B cell (primary cell): ENCODE measurements around the gene ZBED1.

ENCODE experiments used
- EZH2 ChIP-seq: IDR thresholded peaks from 2 replicates; pipeline ENCODE4 v1.6.1; 2012; ENCODE audit warnings: borderline replicate concordance, low read depth, mild to moderate bottlenecking, moderate library complexity, low read length; ENCODE audit not compliant: insufficient read depth, poor library complexity, severe bottlenecking
- TF ChIP-seq, protein P1 (sequence below): fragments of 200-600 bp; IDR thresholded peaks from one replicate; pipeline ENCODE4 v1.8.0; 2022; ENCODE audit warnings: antibody characterized with exemption, mild to moderate bottlenecking

DNA sequence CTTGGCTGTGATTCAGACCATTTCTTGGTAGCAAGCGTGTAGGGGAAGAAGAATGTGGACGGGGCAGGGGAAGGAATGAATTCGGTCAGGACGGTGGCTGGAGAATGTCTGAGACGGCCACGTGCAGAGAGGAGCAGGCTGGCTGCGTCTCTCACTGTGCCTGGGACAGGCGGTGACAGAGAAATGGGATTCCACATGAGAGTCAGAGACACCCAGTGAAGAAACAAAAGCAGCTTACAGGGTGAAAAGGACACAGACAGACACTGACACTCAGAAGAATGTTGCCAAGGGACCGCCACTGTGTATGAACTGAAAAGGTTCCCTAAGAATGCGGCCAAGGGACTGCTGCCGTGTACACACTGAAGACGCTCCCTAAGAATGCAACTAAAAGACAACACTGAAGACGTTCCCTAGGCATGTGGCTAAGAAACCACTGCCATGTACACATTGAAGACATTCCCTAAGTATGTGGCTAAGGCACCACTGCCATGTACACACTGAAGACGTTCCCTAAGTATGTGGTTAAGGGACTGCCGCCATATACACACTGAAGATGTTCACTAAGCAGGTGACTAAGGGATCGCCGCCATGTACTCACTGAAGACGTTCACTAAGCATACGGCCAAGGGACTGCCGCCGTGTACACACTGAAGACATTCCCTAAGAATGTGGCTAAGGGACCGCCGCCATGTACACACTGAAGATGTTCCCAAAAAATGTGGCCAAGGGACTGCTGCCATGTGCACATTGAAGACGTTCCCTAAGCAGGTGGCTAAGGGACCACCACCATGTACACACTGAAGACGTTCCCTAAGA lies 49.1 kb downstream of the ZBED1 start:
- TF ChIP-seq EZH2: no peak
- TF ChIP-seq, protein P1, sequence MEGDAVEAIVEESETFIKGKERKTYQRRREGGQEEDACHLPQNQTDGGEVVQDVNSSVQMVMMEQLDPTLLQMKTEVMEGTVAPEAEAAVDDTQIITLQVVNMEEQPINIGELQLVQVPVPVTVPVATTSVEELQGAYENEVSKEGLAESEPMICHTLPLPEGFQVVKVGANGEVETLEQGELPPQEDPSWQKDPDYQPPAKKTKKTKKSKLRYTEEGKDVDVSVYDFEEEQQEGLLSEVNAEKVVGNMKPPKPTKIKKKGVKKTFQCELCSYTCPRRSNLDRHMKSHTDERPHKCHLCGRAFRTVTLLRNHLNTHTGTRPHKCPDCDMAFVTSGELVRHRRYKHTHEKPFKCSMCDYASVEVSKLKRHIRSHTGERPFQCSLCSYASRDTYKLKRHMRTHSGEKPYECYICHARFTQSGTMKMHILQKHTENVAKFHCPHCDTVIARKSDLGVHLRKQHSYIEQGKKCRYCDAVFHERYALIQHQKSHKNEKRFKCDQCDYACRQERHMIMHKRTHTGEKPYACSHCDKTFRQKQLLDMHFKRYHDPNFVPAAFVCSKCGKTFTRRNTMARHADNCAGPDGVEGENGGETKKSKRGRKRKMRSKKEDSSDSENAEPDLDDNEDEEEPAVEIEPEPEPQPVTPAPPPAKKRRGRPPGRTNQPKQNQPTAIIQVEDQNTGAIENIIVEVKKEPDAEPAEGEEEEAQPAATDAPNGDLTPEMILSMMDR: no peak
